HepG2 (cell line): ENCODE data around the gene PBX4. TPM values are rescaled to one million over a fixed set of nuclear protein-coding genes. Genes with fewer than 3 reads are reported as not detected.
A peak's percentile ranks its signal among the peaks of the same experiment; 100 is the strongest.

Experiments
- ATF1 ChIP-seq: IDR thresholded peaks from 2 replicates; pipeline ENCODE4 v1.6.1; 2016; ENCODE audit warnings: mild to moderate bottlenecking, control low read depth
- ATF5 ChIP-seq: sonication (generic); formaldehyde crosslinking; IDR thresholded peaks from 2 replicates; pipeline ENCODE4 v1.4.0; 2020; ENCODE audit warnings: mild to moderate bottlenecking, low read depth, missing genetic modification reagents
- HNRNPK ChIP-seq: fragments of 200-400 bp; formaldehyde crosslinking; IDR thresholded peaks from 2 replicates; pipeline ENCODE4 v1.6.1; 2018; ENCODE audit warnings: low read length, low read depth, moderate library complexity, mild to moderate bottlenecking; ENCODE audit not compliant: poor library complexity, severe bottlenecking
- MIER3 ChIP-seq: IDR thresholded peaks from 2 replicates; pipeline ENCODE4 v1.6.1; 2016; ENCODE audit warnings: missing compliant biosample characterization, borderline replicate concordance
- MXD4 ChIP-seq: IDR thresholded peaks from 2 replicates; pipeline ENCODE4 v1.6.1; 2016; ENCODE audit warnings: mild to moderate bottlenecking, missing biosample characterization, missing genetic modification reagents
- PRDM10 ChIP-seq: sonication (generic); formaldehyde crosslinking; IDR thresholded peaks from 2 replicates; pipeline ENCODE4 v1.4.0; 2020; ENCODE audit warnings: low read depth, missing genetic modification reagents
- RARG ChIP-seq: sonication (generic); formaldehyde crosslinking; IDR thresholded peaks from 2 replicates; pipeline ENCODE4 v1.4.0; 2020; ENCODE audit warnings: low read depth, mild to moderate bottlenecking, missing genetic modification reagents
- RBAK ChIP-seq: sonication (generic); formaldehyde crosslinking; IDR thresholded peaks from 2 replicates; pipeline ENCODE4 v1.5.1; 2020; ENCODE audit warnings: mild to moderate bottlenecking, missing genetic modification reagents
- RFXANK ChIP-seq: IDR thresholded peaks from 2 replicates; pipeline ENCODE4 v1.6.1; 2016
- SALL2 ChIP-seq: sonication (generic); formaldehyde crosslinking; IDR thresholded peaks from 2 replicates; pipeline ENCODE4 v1.8.1; 2023; ENCODE audit warnings: mild to moderate bottlenecking, missing genetic modification reagents, inconsistent platforms
- SCMH1 ChIP-seq: sonication (generic); formaldehyde crosslinking; IDR thresholded peaks from 2 replicates; pipeline ENCODE4 v1.9.0; 2021; ENCODE audit warnings: missing genetic modification reagents, mild to moderate bottlenecking, borderline replicate concordance
- TARDBP ChIP-seq: sonication (generic); formaldehyde crosslinking; IDR thresholded peaks from 2 replicates; pipeline ENCODE4 v1.8.0; 2022; ENCODE audit warnings: mild to moderate bottlenecking, missing genetic modification reagents
- THYN1 ChIP-seq: sonication (generic); formaldehyde crosslinking; IDR thresholded peaks from 2 replicates; pipeline ENCODE4 v1.8.1; 2023; ENCODE audit warnings: low read depth, mild to moderate bottlenecking, moderate library complexity, missing genetic modification reagents, borderline replicate concordance
- ZBTB3 ChIP-seq: sonication (generic); formaldehyde crosslinking; IDR thresholded peaks from 2 replicates; pipeline ENCODE4 v1.4.0; 2020; ENCODE audit warnings: low read depth, mild to moderate bottlenecking, moderate library complexity, missing genetic modification reagents, borderline replicate concordance
- ZBTB38 ChIP-seq: sonication (generic); formaldehyde crosslinking; IDR thresholded peaks from 2 replicates; pipeline ENCODE4 v1.5.1; 2020; ENCODE audit warnings: mild to moderate bottlenecking, missing genetic modification reagents
- ZBTB7B ChIP-seq: sonication (generic); formaldehyde crosslinking; IDR thresholded peaks from 2 replicates; pipeline ENCODE4 v1.4.0; 2020; ENCODE audit warnings: missing genetic modification reagents
- ZFP37 ChIP-seq: sonication (generic); formaldehyde crosslinking; IDR thresholded peaks from 2 replicates; pipeline ENCODE4 v1.4.0; 2020; ENCODE audit warnings: missing genetic modification reagents, borderline replicate concordance
- ZFP91 ChIP-seq: sonication (generic); formaldehyde crosslinking; IDR thresholded peaks from 2 replicates; pipeline ENCODE4 v1.9.0; 2022; ENCODE audit warnings: missing genetic modification reagents, mild to moderate bottlenecking, borderline replicate concordance
- ZNF225 ChIP-seq: sonication (generic); formaldehyde crosslinking; IDR thresholded peaks from 2 replicates; pipeline ENCODE4 v1.4.0; 2020; ENCODE audit warnings: mild to moderate bottlenecking, missing genetic modification reagents
- ZNF430 ChIP-seq: sonication (generic); formaldehyde crosslinking; IDR thresholded peaks from 2 replicates; pipeline ENCODE4 v1.9.0; 2021; ENCODE audit warnings: mild to moderate bottlenecking, missing genetic modification reagents
- ZNF660 ChIP-seq: sonication (generic); formaldehyde crosslinking; IDR thresholded peaks from 2 replicates; pipeline ENCODE4 v1.5.1; 2020; ENCODE audit warnings: mild to moderate bottlenecking, low read depth, missing genetic modification reagents, borderline replicate concordance
- ZNF75D ChIP-seq: sonication (generic); formaldehyde crosslinking; IDR thresholded peaks from 2 replicates; pipeline ENCODE4 v1.8.1; 2023; ENCODE audit warnings: missing genetic modification reagents, mild to moderate bottlenecking, borderline replicate concordance
- ZNF768 ChIP-seq: sonication (generic); formaldehyde crosslinking; IDR thresholded peaks from 2 replicates; pipeline ENCODE4 v1.4.0; 2020; ENCODE audit warnings: missing genetic modification reagents
- polyA plus RNA-seq, 8 experiments: library from polyadenylated mRNA; depleted of rRNA in 3 of 8; stranded (reverse) in 7 of 8; unstranded in 1 of 8; fragments of >200 nt; fragmentation: Illumina TruSeq in 4 of 8; extraction: Trizol in 4 of 8; gene quantifications; 2 replicates each; pipeline versions ENCODE4 v1.2.1 to v1.2.3, GENCODE V29; 2011 to 2016; ENCODE audit warnings: low read depth in 4 of 8, missing spikeins in 1 of 8, mixed read lengths in 1 of 8; ENCODE audit not compliant: insufficient read depth in 1 of 8
- total RNA-seq, 5 experiments: library from RNA; depleted of rRNA; stranded (reverse); fragments of >200 nt; fragmentation: Illumina TruSeq; extraction: Trizol; gene quantifications; 2 replicates each; pipeline ENCODE4 v1.2.3, GENCODE V29; 2016; ENCODE audit warnings: low read depth in 1 of 5

PBX4 gene
- total and polyA plus RNA-seq, 2 of the 13 experiments (the other 11 are each of a cell fraction or from before 2014, with no cell fraction given) = not detected

- TF ChIP-seq ZFP91 (CRISPR knock-in tag) (peak; percentile 30; the same call in 1 of the 2 replicates), ZNF225 (CRISPR knock-in tag) (no peak), ZNF430 (no peak), SCMH1 (no peak), MXD4 (CRISPR knock-in tag) (no peak), MIER3 (no peak), ZBTB3 (no peak), ATF1 (CRISPR knock-in tag) (no peak), RFXANK (CRISPR knock-in tag) (no peak), ZBTB38 (CRISPR knock-in tag) (peak; percentile 53; the same call in 1 of the 2 replicates), HNRNPK (no peak), PRDM10 (no peak), ZFP37 (CRISPR knock-in tag) (no peak), THYN1 (CRISPR knock-in tag) (no peak), ZBTB7B (CRISPR knock-in tag) (0 out of 2 replicates have a peak, but pooled peaks have one; percentile 39), SALL2 (CRISPR knock-in tag) (no peak), ATF5 (no peak), ZNF660 (no peak), RARG (CRISPR knock-in tag) (no peak), ZNF768 (CRISPR knock-in tag) (peak; percentile 67; the same call in 1 of the 2 replicates), RBAK (CRISPR knock-in tag) (no peak), TARDBP (CRISPR knock-in tag) (no peak), ZNF75D (CRISPR knock-in tag) (no peak)
Measured at GRCh38 chr19:19531951-19532805, 86.3 kb downstream of the PBX4 start (continued).
